GM12865 (cell line): ENCODE data around the gene IRX6.

Experiments
- DNase-seq: peaks from one replicate; pipeline ENCODE4 v3.0.0; 2010; ENCODE audit warnings: low read depth
- H3K4me3 ChIP-seq: 2 replicates; pipeline ENCODE4 v1.5.1; 2011; ENCODE audit warnings: mild to moderate bottlenecking, low read depth, low read length, control low read depth
- CTCF ChIP-seq: IDR thresholded peaks from 2 replicates; pipeline ENCODE4 v1.5.1; 2011; ENCODE audit warnings: low read length, control low read depth, low read depth, inconsistent platforms; ENCODE audit not compliant: insufficient read depth; ENCODE audit errors: missing control alignments

Gene IRX6

GRCh38 chr16:55329791-55330428 lies 5.9 kb downstream of the IRX6 start:
- no peak overlapping the region for H3K4me3 ChIP-seq
- no peak for DNase-seq
- TF ChIP-seq CTCF: no peak

- no peak for TF ChIP-seq CTCF
- no peak for DNase-seq
- H3K4me3 ChIP-seq: no peak overlapping the region
Observed at GRCh38 chr16:55330781-55331647, 7.0 kb downstream of the IRX6 start.

- no peak overlapping the region for H3K4me3 ChIP-seq
- TF ChIP-seq CTCF: no peak
- DNase-seq: no peak
Observed at GRCh38 chr16:55331648-55332185, 7.7 kb downstream of the IRX6 start.

- no peak for TF ChIP-seq CTCF
Observed at GRCh38 chr16:55333684-55334083, 9.7 kb downstream of the IRX6 start.

GRCh38 chr16:55338646-55339045 lies 14.6 kb downstream of the IRX6 start:
- no peak overlapping the region for H3K4me3 ChIP-seq
- DNase-seq: no peak
- no peak for TF ChIP-seq CTCF

More at GRCh38 chr16:55333684-55334083, 9.7 kb downstream of the IRX6 start:
- H3K4me3 ChIP-seq: no peak overlapping the region
- no peak for DNase-seq

GRCh38 chr16:55340445-55340844 lies 16.4 kb downstream of the IRX6 start:
- TF ChIP-seq CTCF: no peak
- no peak overlapping the region for H3K4me3 ChIP-seq
- DNase-seq: no peak
